Stimulated activated naive B cell treated with anti-CD40 and anti-IgM and Interleukin-4, amounts not matched to agents 10 μg/mL and 1 μg/mL and 100 μg/mL, for 72 hours (primary cell): ENCODE measurements around the gene OR2V2.
"Not testable (repeated sequence)": the region's sequence is repeated elsewhere in the genome, so short reads cannot be mapped to it uniquely, and the experiment has no call there.

Experiments used
- ATAC-seq, 2 donors: fragments of 150-1000 bp; cut with Tn5 transposase; replicated peaks; 2 replicates each; pipeline ENCODE4 v1.10.0; 2021; ENCODE audit warnings: moderate library complexity in 1 of 2
- DNase-seq: peaks from one replicate; pipeline ENCODE4 v3.0.0; 2021
- H3K27ac Mint-ChIP-seq: one replicate; pipeline ENCODE4 v1.8.0; 2022; ENCODE audit warnings: mild to moderate bottlenecking, mixed read lengths
- H3K27me3 Mint-ChIP-seq, 2 donors: one replicate each; pipeline ENCODE4 v1.8.0; 2022; ENCODE audit warnings: mixed read lengths in 2 of 2
- H3K36me3 Mint-ChIP-seq, 2 donors: one replicate each; pipeline ENCODE4 v1.8.0; 2022; ENCODE audit warnings: mixed read lengths in 2 of 2, mild to moderate bottlenecking in 1 of 2
- H3K4me1 Mint-ChIP-seq, 2 donors: one replicate each; pipeline ENCODE4 v1.8.0; 2022; ENCODE audit warnings: mixed read lengths in 2 of 2, mild to moderate bottlenecking in 1 of 2
- H3K4me3 Mint-ChIP-seq, 2 donors: one replicate each; pipeline ENCODE4 v1.8.0; 2022; ENCODE audit warnings: mild to moderate bottlenecking in 2 of 2, mixed read lengths in 2 of 2, moderate library complexity in 1 of 2
- H3K9me3 Mint-ChIP-seq, 2 donors: one replicate each; pipeline ENCODE4 v1.8.0; 2022; ENCODE audit warnings: mixed read lengths in 2 of 2, mild to moderate bottlenecking in 1 of 2

The OR2V2 gene

GRCh38 chr5:181146927-181147636, at the start of gene OR2V2:
TSS of gene OR2V2 (plus strand) at chr5:181147586. CDS start at chr5:181154943, 7,357 bp downstream.
- peaks cover 54 to 64% of the 10 kb centered on the region in 2 donors for H3K27me3 Mint-ChIP-seq
- H3K4me1 Mint-ChIP-seq, H3K36me3 Mint-ChIP-seq: not testable (repeated sequence)

GRCh38 chr5:181097759-181098491, 49.5 kb upstream of the OR2V2 start:
- H3K9me3 Mint-ChIP-seq, H3K36me3 Mint-ChIP-seq, H3K4me1 Mint-ChIP-seq, H3K4me3 Mint-ChIP-seq, ATAC-seq, H3K27ac Mint-ChIP-seq, DNase-seq: not testable (repeated sequence)
- H3K27me3 Mint-ChIP-seq = peaks cover 25 to 40% of the 10 kb centered on the region in 2 donors

More at GRCh38 chr5:181146927-181147636, at the start of gene OR2V2:
- not testable (repeated sequence) for H3K4me3 Mint-ChIP-seq, H3K9me3 Mint-ChIP-seq, ATAC-seq, DNase-seq, H3K27ac Mint-ChIP-seq

GRCh38 chr5:181098762-181099601, 48.4 kb upstream of the OR2V2 start:
- H3K9me3 Mint-ChIP-seq = peaks cover under 1 to 2% of the 10 kb centered on the region in 2 donors
- DNase-seq (no peak), ATAC-seq (no peak)
- peaks cover under 1 to 4% of the 10 kb centered on the region in 2 donors for H3K36me3 Mint-ChIP-seq
- H3K4me3 Mint-ChIP-seq = peak overlapping the region in 1 of 2 donors; percentile 29
- H3K4me1 Mint-ChIP-seq = peaks cover 6% of the 10 kb centered on the region in 2 donors
- H3K27me3 Mint-ChIP-seq = peaks cover 19 to 31% of the 10 kb centered on the region in 2 donors
- peak overlapping the region; percentile 25 for H3K27ac Mint-ChIP-seq

- Mint-ChIP-seq H3K9me3 (peaks cover 3 to 4% of the 10 kb centered on the region in 2 donors), H3K36me3 (peaks cover 4% of the 10 kb centered on the region in 2 donors), H3K4me3 (peak overlapping the region in 1 of 2 donors; percentile 25), H3K4me1 (peaks cover 12 to 13% of the 10 kb centered on the region in 2 donors), H3K27me3 (peaks cover 26 to 35% of the 10 kb centered on the region in 2 donors), H3K27ac (peak overlapping the region; percentile 25)
- ATAC-seq = no peak
- no peak for DNase-seq
These were observed 47.7 kb upstream of the OR2V2 start for GRCh38 chr5:181099602-181100086.

GRCh38 chr5:181100121-181100875, 47.1 kb upstream of the OR2V2 start:
- Mint-ChIP-seq H3K27me3 (peaks cover 29 to 31% of the 10 kb centered on the region in 2 donors), H3K9me3 (peaks cover 1 to 4% of the 10 kb centered on the region in 2 donors), H3K36me3 (peaks cover 4% of the 10 kb centered on the region in 2 donors), H3K27ac (peak overlapping the region; percentile 37), H3K4me3 (peak overlapping the region in 1 of 2 donors; percentile 35), H3K4me1 (peaks cover 16 to 18% of the 10 kb centered on the region in 2 donors)
- no peak for DNase-seq
- ATAC-seq = no peak

GRCh38 chr5:181101030-181101641, 46.2 kb upstream of the OR2V2 start:
- peaks cover 21 to 26% of the 10 kb centered on the region in 2 donors for H3K4me1 Mint-ChIP-seq
- not testable (repeated sequence) for H3K4me3 Mint-ChIP-seq, H3K36me3 Mint-ChIP-seq, H3K9me3 Mint-ChIP-seq, ATAC-seq, H3K27ac Mint-ChIP-seq, DNase-seq
- peaks cover 36 to 37% of the 10 kb centered on the region in 2 donors for H3K27me3 Mint-ChIP-seq

GRCh38 chr5:181101930-181102674, 45.3 kb upstream of the OR2V2 start:
- not testable (repeated sequence) for H3K36me3 Mint-ChIP-seq, ATAC-seq, H3K4me3 Mint-ChIP-seq, DNase-seq, H3K27ac Mint-ChIP-seq, H3K9me3 Mint-ChIP-seq
- peaks cover 42 to 45% of the 10 kb centered on the region in 2 donors for H3K27me3 Mint-ChIP-seq
- H3K4me1 Mint-ChIP-seq = peaks cover 21 to 26% of the 10 kb centered on the region in 2 donors

- peak overlapping the region; percentile 63 for H3K27ac Mint-ChIP-seq
- peak overlapping the region; percentile 62 to 78 for H3K4me3 Mint-ChIP-seq
- H3K36me3 Mint-ChIP-seq, DNase-seq, ATAC-seq, H3K9me3 Mint-ChIP-seq: not testable (repeated sequence)
- peaks cover 55 to 58% of the 10 kb centered on the region in 2 donors for H3K27me3 Mint-ChIP-seq
- peaks cover 18 to 21% of the 10 kb centered on the region in 2 donors for H3K4me1 Mint-ChIP-seq
These were observed 43.2 kb upstream of the OR2V2 start for GRCh38 chr5:181104259-181104568.

GRCh38 chr5:181104606-181105390, 42.6 kb upstream of the OR2V2 start:
- Mint-ChIP-seq H3K27me3 (peaks cover 55 to 58% of the 10 kb centered on the region in 2 donors), H3K27ac (peak overlapping the region; percentile 66), H3K4me1 (peaks cover 18 to 21% of the 10 kb centered on the region in 2 donors)
- DNase-seq, H3K36me3 Mint-ChIP-seq, ATAC-seq, H3K4me3 Mint-ChIP-seq, H3K9me3 Mint-ChIP-seq: not testable (repeated sequence)

GRCh38 chr5:181105391-181106025, 41.9 kb upstream of the OR2V2 start:
- Mint-ChIP-seq H3K27ac (no peak overlapping the region), H3K36me3 (peaks cover 2 to 4% of the 10 kb centered on the region in 2 donors), H3K27me3 (peaks cover 54 to 58% of the 10 kb centered on the region in 2 donors), H3K9me3 (peaks cover 1 to 4% of the 10 kb centered on the region in 2 donors), H3K4me3 (no peak overlapping the region), H3K4me1 (peaks cover 15 to 21% of the 10 kb centered on the region in 2 donors)
- no peak for DNase-seq
- peak; percentile 46 to 58 for ATAC-seq

- no peak for DNase-seq
- H3K4me3 Mint-ChIP-seq = no peak overlapping the region
- H3K4me1 Mint-ChIP-seq = peaks cover 15 to 21% of the 10 kb centered on the region in 2 donors
- H3K27ac Mint-ChIP-seq = no peak overlapping the region
- peaks cover 2 to 4% of the 10 kb centered on the region in 2 donors for H3K36me3 Mint-ChIP-seq
- ATAC-seq = no peak
- H3K27me3 Mint-ChIP-seq = peaks cover 74 to 76% of the 10 kb centered on the region in 2 donors
- H3K9me3 Mint-ChIP-seq = peaks cover 1 to 4% of the 10 kb centered on the region in 2 donors
These were observed 39.7 kb upstream of the OR2V2 start for GRCh38 chr5:181107699-181108098.
